Measurements from ENCODE around the gene KDM1A.
"Not testable (repeated sequence)": the region's sequence is repeated elsewhere in the genome, so short reads cannot be mapped to it uniquely, and the experiment has no call there.

KDM1A gene

GRCh38 chr1:23019094-23019862, at the start of gene KDM1A:
Gene KDM1A (plus strand): TSS chr1:23019468. CDS start chr1:23019597, 129 bp downstream.
- DNase-seq = peak; percentile 92

GRCh38 chr1:22970096-22970495, 49.2 kb upstream of the KDM1A start:
- DNase-seq = no peak

GRCh38 chr1:22971161-22971560, 48.1 kb upstream of the KDM1A start:
- no peak for DNase-seq

GRCh38 chr1:22971611-22972405, 47.5 kb upstream of the KDM1A start:
- no peak for DNase-seq

GRCh38 chr1:22972760-22973159, 46.5 kb upstream of the KDM1A start, which contains the start of gene LACTBL1:
Gene LACTBL1 (minus strand): TSS chr1:22972866. CDS start chr1:22972316, 550 bp downstream.
- no peak for DNase-seq

GRCh38 chr1:22975694-22976093, 43.6 kb upstream of the KDM1A start:
- DNase-seq = no peak

GRCh38 chr1:22976127-22976460, 43.2 kb upstream of the KDM1A start:
- no peak for DNase-seq

- peak; percentile 67 for DNase-seq
These were observed 42.6 kb upstream of the KDM1A start for GRCh38 chr1:22976461-22977243.

GRCh38 chr1:22978299-22978698, 41.0 kb upstream of the KDM1A start:
- no peak for DNase-seq

GRCh38 chr1:22980471-22980790, 38.8 kb upstream of the KDM1A start:
- not testable (repeated sequence) for DNase-seq

- DNase-seq = no peak
These were observed 35.3 kb upstream of the KDM1A start for GRCh38 chr1:22983944-22984343.

- DNase-seq = not testable (repeated sequence)
These were observed 26.9 kb upstream of the KDM1A start for GRCh38 chr1:22992384-22992783.

- not testable (repeated sequence) for DNase-seq
These were observed 26.0 kb upstream of the KDM1A start for GRCh38 chr1:22993220-22993795.

GRCh38 chr1:22995774-22996173, 23.5 kb upstream of the KDM1A start:
- no peak for DNase-seq

GRCh38 chr1:22997528-22997927, 21.7 kb upstream of the KDM1A start:
- DNase-seq = not testable (repeated sequence)

- DNase-seq = not testable (repeated sequence)
These were observed 19.1 kb upstream of the KDM1A start for GRCh38 chr1:23000133-23000532.

- not testable (repeated sequence) for DNase-seq
These were observed 17.1 kb upstream of the KDM1A start for GRCh38 chr1:23002218-23002617.

- no peak for DNase-seq
These were observed 15.2 kb upstream of the KDM1A start for GRCh38 chr1:23004112-23004511.

- not testable (repeated sequence) for DNase-seq
These were observed 14.5 kb upstream of the KDM1A start for GRCh38 chr1:23004769-23005168.

- DNase-seq = no peak
These were observed 12.2 kb upstream of the KDM1A start for GRCh38 chr1:23007106-23007505.

- DNase-seq = no peak
These were observed 10.4 kb upstream of the KDM1A start for GRCh38 chr1:23008901-23009300.

- DNase-seq = not testable (repeated sequence)
These were observed 9.2 kb upstream of the KDM1A start for GRCh38 chr1:23010025-23010424.

GRCh38 chr1:23013657-23014056, 5.6 kb upstream of the KDM1A start:
- DNase-seq = peak; percentile 57

Measured in NCI-H1417 treated with DMSO at 0.1 percent for 48 hours (cell line).